Neutrophil (primary cell): Measurements from ENCODE around the gene PCLO.
"Not testable (repeated sequence)": the region's sequence is repeated elsewhere in the genome, so short reads cannot be mapped to it uniquely, and the experiment has no call there.

ENCODE experiments used
- H3K27ac ChIP-seq: fragments of 200-600 bp; sonication (generic); 2 replicates; pipeline ENCODE4 v1.5.1; 2016; ENCODE audit warnings: mild to moderate bottlenecking, moderate library complexity
- H3K27me3 ChIP-seq: fragments of 200-600 bp; sonication (generic); 2 replicates; pipeline ENCODE4 v1.6.0; 2016; ENCODE audit warnings: mild to moderate bottlenecking
- H3K36me3 ChIP-seq: fragments of 200-600 bp; sonication (generic); 2 replicates; pipeline ENCODE4 v1.5.1; 2017
- H3K4me1 ChIP-seq, 2 experiments: fragments of 200-600 bp in 1 of 2; sonication (generic) in 1 of 2; 1 replicate in 1 of 2; 2 replicates in 1 of 2; pipeline versions ENCODE4 v1.5.1 to v1.6.1; 2013 to 2016; ENCODE audit warnings: low read depth in 1 of 2, low read length in 1 of 2, mild to moderate bottlenecking in 1 of 2, moderate library complexity in 1 of 2; ENCODE audit not compliant: control insufficient read depth in 1 of 2, insufficient read depth in 1 of 2
- H3K4me3 ChIP-seq, 2 experiments: fragments of 200-600 bp in 1 of 2; sonication (generic) in 1 of 2; 1 replicate in 1 of 2; 2 replicates in 1 of 2; pipeline ENCODE4 v1.5.1; 2013 to 2016; ENCODE audit warnings: low read depth in 1 of 2, low read length in 1 of 2, mild to moderate bottlenecking in 1 of 2, moderate library complexity in 1 of 2
- H3K9me3 ChIP-seq: fragments of 200-600 bp; sonication (generic); 2 replicates; pipeline ENCODE4 v1.5.1; 2016
- CTCF ChIP-seq: fragments of 200-600 bp; sonication (generic); IDR thresholded peaks from 2 replicates; pipeline ENCODE4 v1.5.1; 2016; ENCODE audit warnings: antibody characterized with exemption

Gene PCLO

GRCh38 chr7:83040484-83040883 lies 122.2 kb downstream of the PCLO start:
- H3K4me3 ChIP-seq, result no peak overlapping the region
- no peak for TF ChIP-seq CTCF
- H3K9me3 ChIP-seq, result no peaks in the 10 kb centered on the region
- H3K4me1 ChIP-seq, result no peaks in the 10 kb centered on the region
- H3K27ac ChIP-seq, result no peak overlapping the region
- H3K27me3 ChIP-seq, result no peaks in the 10 kb centered on the region
- H3K36me3 ChIP-seq, result no peaks in the 10 kb centered on the region

DNA sequence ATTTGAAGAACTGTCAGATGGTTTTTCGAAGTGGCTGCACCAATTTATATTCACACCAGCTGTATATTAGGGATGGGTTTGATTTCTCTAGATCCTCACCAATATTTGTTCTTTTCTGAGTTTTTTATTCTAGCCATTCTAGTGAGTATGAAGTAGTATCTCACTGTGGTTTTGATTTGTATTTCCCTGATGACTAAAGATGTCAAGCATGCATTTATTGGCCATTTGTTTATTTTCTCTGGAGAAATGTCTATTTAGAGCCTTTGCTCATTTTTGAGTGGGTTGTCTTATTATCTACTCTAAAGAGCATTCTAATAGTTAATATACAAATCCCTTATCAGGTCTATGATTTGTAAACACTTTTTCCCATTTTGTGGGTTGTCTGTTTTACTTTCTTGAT lies 123.9 kb downstream of the PCLO start:
- TF ChIP-seq CTCF, result no peak
- Histone ChIP-seq H3K27ac (no peak overlapping the region), H3K9me3 (no peaks in the 10 kb centered on the region), H3K27me3 (no peaks in the 10 kb centered on the region), H3K4me3 (no peak overlapping the region), H3K4me1 (no peaks in the 10 kb centered on the region), H3K36me3 (no peaks in the 10 kb centered on the region)

DNA sequence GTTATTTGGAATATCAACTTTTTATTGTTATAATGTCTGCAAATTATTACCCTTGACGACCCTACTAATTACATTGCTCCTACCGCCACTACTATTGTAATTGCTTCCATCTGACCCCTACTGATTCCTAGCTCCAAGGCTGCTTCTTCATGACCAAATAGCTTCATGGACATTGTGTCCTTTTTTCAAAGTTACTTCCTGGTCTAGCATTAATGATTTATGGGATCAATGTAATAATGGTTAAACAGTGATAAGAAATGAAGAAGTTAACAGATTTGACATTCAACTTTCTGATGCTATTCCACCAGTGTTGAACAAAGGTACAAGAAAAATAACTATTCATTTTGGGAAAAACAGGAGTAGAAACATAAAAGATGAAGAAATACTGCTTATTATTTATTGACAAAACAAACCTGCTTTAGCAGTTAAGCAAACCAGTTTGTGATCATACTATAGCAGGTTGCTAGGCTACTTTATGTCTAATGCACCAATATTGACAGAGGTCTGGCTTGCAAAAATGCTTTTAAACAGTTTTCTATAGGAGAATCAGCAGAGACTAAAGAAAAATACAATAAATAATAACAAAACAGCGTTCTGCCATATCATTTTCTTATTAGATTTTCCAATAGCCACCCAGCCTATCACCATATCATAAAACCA lies 125.8 kb downstream of the PCLO start:
- no peak for TF ChIP-seq CTCF
- Histone ChIP-seq H3K4me3 (no peak overlapping the region), H3K9me3 (no peaks in the 10 kb centered on the region), H3K27ac (no peak overlapping the region), H3K4me1 (no peaks in the 10 kb centered on the region), H3K27me3 (no peaks in the 10 kb centered on the region), H3K36me3 (no peaks in the 10 kb centered on the region)

GRCh38 chr7:83036130-83036529 lies 126.6 kb downstream of the PCLO start:
- Histone ChIP-seq H3K4me3 (no peak overlapping the region), H3K9me3 (no peaks in the 10 kb centered on the region), H3K27ac (no peak overlapping the region), H3K4me1 (no peaks in the 10 kb centered on the region), H3K36me3 (no peaks in the 10 kb centered on the region), H3K27me3 (no peaks in the 10 kb centered on the region)
- no peak for TF ChIP-seq CTCF

GRCh38 chr7:83032195-83032594 lies 130.5 kb downstream of the PCLO start:
- Histone ChIP-seq H3K27me3 (no peaks in the 10 kb centered on the region), H3K4me1 (no peaks in the 10 kb centered on the region), H3K9me3 (no peaks in the 10 kb centered on the region), H3K27ac (no peak overlapping the region), H3K36me3 (no peaks in the 10 kb centered on the region), H3K4me3 (no peak overlapping the region)
- no peak for TF ChIP-seq CTCF

GRCh38 chr7:83023817-83024665 lies 138.6 kb downstream of the PCLO start:
- not testable (repeated sequence) for H3K27me3 ChIP-seq, H3K36me3 ChIP-seq, H3K4me1 ChIP-seq, H3K4me3 ChIP-seq, H3K9me3 ChIP-seq, H3K27ac ChIP-seq
